Kidney epithelial cell (primary cell): ENCODE measurements around the gene PYGL. TPM values are rescaled to one million over a fixed set of nuclear protein-coding genes. Genes with fewer than 3 reads are reported as not detected.
"Not testable (repeated sequence)": the region's sequence is repeated elsewhere in the genome, so short reads cannot be mapped to it uniquely, and the experiment has no call there.

Source experiments
- DNase-seq: peaks from one replicate; pipeline ENCODE4 v3.0.0-alpha.2; 2010; ENCODE audit warnings: low read depth
- H3K27me3 ChIP-seq: 2 replicates; pipeline ENCODE4 v1.6.0; 2011; ENCODE audit warnings: low read length; ENCODE audit not compliant: control insufficient read depth, insufficient read depth
- H3K36me3 ChIP-seq: 2 replicates; pipeline ENCODE4 v1.5.1; 2011; ENCODE audit warnings: low read length; ENCODE audit not compliant: control insufficient read depth, insufficient read depth
- H3K4me3 ChIP-seq: 2 replicates; pipeline ENCODE4 v1.5.1; 2011; ENCODE audit warnings: low read depth, mild to moderate bottlenecking, control low read depth, low read length
- CTCF ChIP-seq: IDR thresholded peaks from 2 replicates; pipeline ENCODE4 v1.5.1; 2011; ENCODE audit warnings: mild to moderate bottlenecking, moderate library complexity, low read length, control low read depth, inconsistent platforms; ENCODE audit not compliant: insufficient read depth, poor library complexity, severe bottlenecking
- total RNA-seq: library from RNA; depleted of rRNA; stranded (reverse); fragments of >200 nt; gene quantifications from 2 replicates; pipeline ENCODE4 v1.2.3, GENCODE V29; 2015

PYGL gene
- total RNA-seq, 1 donor from 2014 or later = 41.1 TPM

- DNase-seq = no peak
- no peak for TF ChIP-seq CTCF
- Histone ChIP-seq H3K4me3 (no peak overlapping the region), H3K36me3 (no peaks in the 10 kb centered on the region), H3K27me3 (no peaks in the 10 kb centered on the region)
Observed at GRCh38 chr14:50897658-50898175, 46.6 kb downstream of the PYGL start.

- not testable (repeated sequence) for DNase-seq, H3K27me3 ChIP-seq, H3K4me3 ChIP-seq, H3K36me3 ChIP-seq
Observed at GRCh38 chr14:50897005-50897404, 47.3 kb downstream of the PYGL start.

GRCh38 chr14:50896421-50896820 lies 47.9 kb downstream of the PYGL start:
- not testable (repeated sequence) for DNase-seq, H3K27me3 ChIP-seq, H3K4me3 ChIP-seq, H3K36me3 ChIP-seq

- no peak overlapping the region for H3K4me3 ChIP-seq
- H3K36me3 ChIP-seq = no peaks in the 10 kb centered on the region
- H3K27me3 ChIP-seq = no peaks in the 10 kb centered on the region
- no peak for DNase-seq
- TF ChIP-seq CTCF = no peak
Observed at GRCh38 chr14:50892255-50892654, 52.0 kb downstream of the PYGL start.

- H3K4me3 ChIP-seq = no peak overlapping the region
- H3K36me3 ChIP-seq = no peaks in the 10 kb centered on the region
- DNase-seq = no peak
- no peaks in the 10 kb centered on the region for H3K27me3 ChIP-seq
- TF ChIP-seq CTCF = no peak
Observed at GRCh38 chr14:50887476-50887875, 56.8 kb downstream of the PYGL start.

- no peak for TF ChIP-seq CTCF
- Histone ChIP-seq H3K4me3 (no peak overlapping the region), H3K27me3 (no peaks in the 10 kb centered on the region), H3K36me3 (no peaks in the 10 kb centered on the region)
- no peak for DNase-seq
Observed at GRCh38 chr14:50883827-50884197, 60.5 kb downstream of the PYGL start.

GRCh38 chr14:50882932-50883826 lies 61.1 kb downstream of the PYGL start:
- TF ChIP-seq CTCF = no peak
- Histone ChIP-seq H3K27me3 (no peaks in the 10 kb centered on the region), H3K4me3 (no peak overlapping the region), H3K36me3 (no peaks in the 10 kb centered on the region)
- DNase-seq = no peak
